ENCODE results near the gene SYCE1L. TPM values are rescaled to one million over a fixed set of nuclear protein-coding genes. Genes with fewer than 3 reads are reported as not detected.
A peak's percentile ranks its signal among the peaks of the same experiment; 100 is the strongest.

Gene SYCE1L
- total and polyA plus RNA-seq, 9 of the 15 experiments (the other 6 are each of a cell fraction or from before 2014, with no cell fraction given): 0.54 to 2.7 (median 1.1) TPM; not detected in 5

DNA sequence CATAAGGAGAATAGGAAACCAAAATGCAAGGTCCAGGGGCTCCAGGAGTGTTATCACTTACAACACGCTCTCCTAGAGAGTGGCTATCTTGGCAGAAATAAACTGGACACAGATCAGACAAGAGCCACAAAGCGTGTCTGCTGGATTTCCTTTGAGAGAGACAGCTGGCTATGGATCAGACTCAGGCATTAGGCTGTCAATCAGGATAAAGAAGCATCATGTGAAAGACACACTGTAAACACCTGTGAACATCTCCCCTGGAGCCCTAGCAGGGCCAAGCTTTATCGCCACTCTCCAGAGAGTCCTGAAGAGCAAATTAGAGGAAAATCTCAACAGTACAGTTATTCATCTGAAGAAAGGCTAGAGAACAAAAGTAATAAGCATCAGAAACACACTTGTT is 26.0 kb downstream of the SYCE1L start:
- Histone ChIP-seq H3K9me3 (replicated peaks; ENCODE audit: control insufficient read depth, insufficient read depth, low read depth, low read length) (no peaks in the 10 kb centered on the region), H3K27ac (ENCODE audit: extremely low read depth, low read depth, low read length) (no peak overlapping the region), H3K4me3 (no peak overlapping the region), H3K79me2 (ENCODE audit: control insufficient read depth, insufficient read depth, low read length) (no peaks in the 10 kb centered on the region), H3K4me2 (ENCODE audit: insufficient read depth, low read length) (no peak overlapping the region), H3K4me1 (replicated peaks in 1 of 2; ENCODE audit: control insufficient read depth in 2 of 2, insufficient read depth in 2 of 2, low read length in 2 of 2) (no peaks in the 10 kb centered on the region), H3K9ac (ENCODE audit: insufficient read depth in 1 of 2, low read depth in 2 of 2, low read length in 2 of 2) (no peak overlapping the region), H4K20me1 (replicated peaks; ENCODE audit: control insufficient read depth, insufficient read depth, low read length) (no peaks in the 10 kb centered on the region), H3K36me3 (ENCODE audit: control insufficient read depth, insufficient read depth, low read length) (no peaks in the 10 kb centered on the region), H3K27me3 (ENCODE audit: control insufficient read depth in 2 of 2, insufficient read depth in 2 of 2, low read length in 2 of 2) (peaks cover 0 to 4% of the 10 kb centered on the region in 2 experiments; a peak in 2 of 5 replicates), H2AFZ (ENCODE audit: low read depth, low read length) (no peak overlapping the region), H3K9me1 (ENCODE audit: control insufficient read depth, insufficient read depth, low read length) (no peaks in the 10 kb centered on the region)
- BruUV-seq (replicated peaks): no TSS peak
- no peak for FAIRE-seq
- ATAC-seq: no peak
- WGBS (ENCODE audit: insufficient coverage, low coverage, missing lambda C conversion rate): 2% methylated on average over 3 of the region's 3 CpGs
- ChIA-PET POLR2A (no interaction called here), CTCF (ENCODE audit: low intra/inter-chr PET ratio) (no interaction called here)
- intact Hi-C loops (cut with micrococcal nuclease) (no loop called here), in situ Hi-C loops (cut with MboI) (loop anchor here (25.0 kb wide), 1 partner anchor 737 kb away; no protein-coding TSS in a partner anchor)
- no peak for TF ChIP-seq SAFB2 (IDR thresholded peaks at IDR 0.05; ENCODE audit: borderline replicate concordance, low read depth, low read length, severe bottlenecking)
- TF ChIP-seq ZNF436 (CRISPR knock-in tag; IDR thresholded peaks at IDR 0.05): no peak
- TF ChIP-seq NBN (IDR thresholded peaks at IDR 0.05; ENCODE audit: low read depth): no peak
- TF ChIP-seq, protein P1, sequence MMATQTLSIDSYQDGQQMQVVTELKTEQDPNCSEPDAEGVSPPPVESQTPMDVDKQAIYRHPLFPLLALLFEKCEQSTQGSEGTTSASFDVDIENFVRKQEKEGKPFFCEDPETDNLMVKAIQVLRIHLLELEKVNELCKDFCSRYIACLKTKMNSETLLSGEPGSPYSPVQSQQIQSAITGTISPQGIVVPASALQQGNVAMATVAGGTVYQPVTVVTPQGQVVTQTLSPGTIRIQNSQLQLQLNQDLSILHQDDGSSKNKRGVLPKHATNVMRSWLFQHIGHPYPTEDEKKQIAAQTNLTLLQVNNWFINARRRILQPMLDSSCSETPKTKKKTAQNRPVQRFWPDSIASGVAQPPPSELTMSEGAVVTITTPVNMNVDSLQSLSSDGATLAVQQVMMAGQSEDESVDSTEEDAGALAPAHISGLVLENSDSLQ (IDR thresholded peaks at IDR 0.05): peak; percentile 81; the same call in 1 of the 2 replicates
- no peak for TF ChIP-seq NR2C1 (IDR thresholded peaks at IDR 0.05)
- TF ChIP-seq NR2C1 (tag; IDR thresholded peaks at IDR 0.05): no peak
- TF ChIP-seq CTBP1 (IDR thresholded peaks at IDR 0.05; ENCODE audit: borderline replicate concordance): peak; percentile 49; the same call in 1 of the 2 replicates
- no peak for TF ChIP-seq ETV1 (tag; conservative IDR thresholded peaks at IDR 0.05; ENCODE audit: low read depth)
- DNase-seq (ENCODE audit: extremely low read depth in 1 of 4, low spot score in 3 of 4): no peak

All from K562 (cell line).